GM23338 (cell line): ENCODE measurements around the gene NUDT15.

Experiments used
- CREB1 ChIP-seq: fragments of 250-450 bp; sonication (Bioruptor Pico); IDR thresholded peaks from 2 replicates; pipeline ENCODE4 v1.5.0; 2020; ENCODE audit warnings: low read depth, mild to moderate bottlenecking, moderate library complexity
- EZH2 ChIP-seq: fragments of 200-600 bp; sonication (generic); IDR thresholded peaks from one replicate; pipeline ENCODE4 v1.8.0; 2017; ENCODE audit warnings: antibody characterized with exemption, mild to moderate bottlenecking, low read depth; ENCODE audit not compliant: unreplicated experiment
- EZH2phosphoT487 ChIP-seq: fragments of 200-600 bp; sonication (generic); IDR thresholded peaks from one replicate; pipeline ENCODE4 v1.8.1; 2018; ENCODE audit warnings: antibody characterized with exemption; ENCODE audit not compliant: unreplicated experiment
- POLR2AphosphoS5 ChIP-seq: IDR thresholded peaks from 2 replicates; pipeline ENCODE4 v1.6.1; 2016; ENCODE audit warnings: antibody characterized with exemption, low read depth
- STAT1 ChIP-seq: IDR thresholded peaks from one replicate; pipeline ENCODE4 v1.6.1; 2016; ENCODE audit warnings: antibody characterized with exemption; ENCODE audit not compliant: unreplicated experiment
- TF ChIP-seq, protein P1 (sequence below), 2 experiments: fragments of 200-600 bp in 1 of 2; sonication (generic) in 1 of 2; conservative IDR thresholded peaks; 2 replicates each; pipeline versions ENCODE4 v1.5.1 to v1.6.1; 2016 to 2017; ENCODE audit warnings: antibody characterized with exemption in 2 of 2, low read depth in 2 of 2, mild to moderate bottlenecking in 2 of 2, moderate library complexity in 1 of 2

DNA sequence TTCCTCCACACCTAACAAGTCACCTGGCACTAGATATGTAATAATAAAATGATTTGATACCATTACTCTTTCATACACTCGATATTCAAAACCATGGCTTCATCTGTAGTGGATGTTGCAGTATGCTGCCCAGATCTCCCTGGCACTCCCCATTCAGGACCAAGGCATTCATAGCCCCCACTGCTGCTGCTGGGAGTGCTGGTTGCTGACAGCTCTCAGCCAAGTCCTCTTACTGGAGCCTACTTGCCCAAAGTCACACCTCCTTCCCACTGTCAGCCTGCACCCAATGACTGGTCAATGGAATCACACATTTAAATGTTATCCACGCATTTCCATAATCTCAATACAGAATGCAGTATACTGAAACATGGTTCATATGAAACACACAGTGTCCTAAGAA is 40.1 kb upstream of the NUDT15 start:
- TF ChIP-seq EZH2 (no peak), POLR2AphosphoS5 (no peak), CREB1 (CRISPR knock-in tag) (no peak), STAT1 (no peak), EZH2phosphoT487 (no peak)
- TF ChIP-seq, protein P1, sequence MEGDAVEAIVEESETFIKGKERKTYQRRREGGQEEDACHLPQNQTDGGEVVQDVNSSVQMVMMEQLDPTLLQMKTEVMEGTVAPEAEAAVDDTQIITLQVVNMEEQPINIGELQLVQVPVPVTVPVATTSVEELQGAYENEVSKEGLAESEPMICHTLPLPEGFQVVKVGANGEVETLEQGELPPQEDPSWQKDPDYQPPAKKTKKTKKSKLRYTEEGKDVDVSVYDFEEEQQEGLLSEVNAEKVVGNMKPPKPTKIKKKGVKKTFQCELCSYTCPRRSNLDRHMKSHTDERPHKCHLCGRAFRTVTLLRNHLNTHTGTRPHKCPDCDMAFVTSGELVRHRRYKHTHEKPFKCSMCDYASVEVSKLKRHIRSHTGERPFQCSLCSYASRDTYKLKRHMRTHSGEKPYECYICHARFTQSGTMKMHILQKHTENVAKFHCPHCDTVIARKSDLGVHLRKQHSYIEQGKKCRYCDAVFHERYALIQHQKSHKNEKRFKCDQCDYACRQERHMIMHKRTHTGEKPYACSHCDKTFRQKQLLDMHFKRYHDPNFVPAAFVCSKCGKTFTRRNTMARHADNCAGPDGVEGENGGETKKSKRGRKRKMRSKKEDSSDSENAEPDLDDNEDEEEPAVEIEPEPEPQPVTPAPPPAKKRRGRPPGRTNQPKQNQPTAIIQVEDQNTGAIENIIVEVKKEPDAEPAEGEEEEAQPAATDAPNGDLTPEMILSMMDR (conservative IDR thresholded peaks at IDR 0.05; ENCODE audit: low read depth in 2 of 2): no peak
